Urinary bladder (tissue), 4 donors: ENCODE results near the gene NAV2. TPM values are rescaled to one million over a fixed set of nuclear protein-coding genes. Genes with fewer than 3 reads are reported as not detected.

Experiments
- DNase-seq: peaks from one replicate; pipeline ENCODE4 v3.0.0-alpha.2; 2015; ENCODE audit errors: extremely low spot score
- H3K27ac ChIP-seq: one replicate; pipeline ENCODE4 v1.5.1; 2013; ENCODE audit warnings: low read depth, mild to moderate bottlenecking, moderate library complexity
- H3K36me3 ChIP-seq: one replicate; pipeline ENCODE4 v1.6.1; 2013; ENCODE audit warnings: mild to moderate bottlenecking, moderate library complexity; ENCODE audit not compliant: insufficient read depth
- H3K4me1 ChIP-seq: one replicate; pipeline ENCODE4 v1.6.1; 2013; ENCODE audit warnings: mild to moderate bottlenecking, moderate library complexity; ENCODE audit not compliant: insufficient read depth
- H3K4me3 ChIP-seq: one replicate; pipeline ENCODE4 v1.5.1; 2013; ENCODE audit warnings: low read depth, low read length
- WGBS: extraction: QIAGEN DNeasy Blood & Tissue Kit; methylation state at CpG from one replicate; pipeline ENCODE4 v1.1.7; 2013; 5-methylcytosine and 5-hydroxymethylcytosine counted together
- polyA plus RNA-seq: library from polyadenylated mRNA; stranded (reverse); fragments of 200-250 nt; gene quantifications from one replicate; pipeline ENCODE4 v1.2.3, GENCODE V29; 2013
- total RNA-seq: library from RNA; depleted of rRNA; stranded (reverse); fragments of >200 nt; gene quantifications from one replicate; pipeline ENCODE4 v1.2.3, GENCODE V29; 2014
- donor health status: healthy with polysubstance abuse.
- donor health status: healthy.

NAV2 gene
- total and polyA plus RNA-seq, 2 donors, result 7.8 to 10.6 TPM

DNA sequence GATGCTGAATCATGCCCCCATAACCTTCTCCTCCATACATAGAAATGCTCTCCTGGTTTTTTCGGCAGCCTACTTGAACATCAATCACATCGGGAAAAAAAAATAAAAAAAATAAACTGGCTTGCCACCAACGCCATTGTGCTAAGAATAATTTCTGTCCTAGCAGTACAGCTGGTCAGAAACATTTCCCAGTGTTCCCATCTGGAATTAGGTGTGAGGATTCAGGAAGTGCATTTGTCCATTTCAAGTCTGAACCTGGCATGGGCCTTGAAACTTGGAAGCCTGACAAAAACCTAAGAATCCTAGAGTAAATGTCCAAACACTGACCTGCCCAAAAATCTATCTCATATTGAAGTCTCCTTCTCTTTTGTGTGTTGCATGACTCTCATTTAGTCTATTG is 16.6 kb upstream of the NAV2 start:
- WGBS, result 50% methylated on average over 3 of the region's 3 CpGs
- no peak overlapping the region for H3K4me3 ChIP-seq
- no peaks in the 10 kb centered on the region for H3K4me1 ChIP-seq
- H3K27ac ChIP-seq, result no peak overlapping the region
- no peaks in the 10 kb centered on the region for H3K36me3 ChIP-seq
- no peak for DNase-seq

- DNase-seq, result no peak
- Histone ChIP-seq H3K27ac (no peak overlapping the region), H3K4me3 (no peak overlapping the region), H3K36me3 (no peaks in the 10 kb centered on the region), H3K4me1 (no peaks in the 10 kb centered on the region)
- WGBS, result 98% methylated on average over 4 of the region's 4 CpGs
These were observed 15.7 kb upstream of the NAV2 start for GRCh38 chr11:19696904-19697303.

DNA sequence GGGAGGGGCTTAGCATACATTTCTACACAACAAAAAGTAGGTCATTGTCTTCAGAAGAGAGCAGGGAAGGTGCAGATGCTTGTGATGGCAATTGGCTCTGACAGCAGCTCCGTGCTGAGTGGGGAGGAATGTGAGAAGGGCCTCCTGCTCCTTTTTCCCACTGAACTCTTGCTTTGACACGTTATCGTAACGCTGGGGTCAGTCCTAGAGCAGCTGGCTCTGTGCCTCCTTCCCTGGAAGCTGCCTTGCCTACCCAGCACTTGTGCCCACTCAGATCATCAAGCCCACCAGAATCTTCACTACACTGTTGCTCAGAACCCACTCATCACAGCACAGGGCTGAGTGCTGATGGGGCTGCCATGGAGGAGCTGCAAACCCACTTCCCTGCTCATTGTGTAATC is 14.9 kb upstream of the NAV2 start:
- WGBS, result 51% methylated on average over 4 of the region's 4 CpGs
- H3K27ac ChIP-seq, result no peak overlapping the region

DNA sequence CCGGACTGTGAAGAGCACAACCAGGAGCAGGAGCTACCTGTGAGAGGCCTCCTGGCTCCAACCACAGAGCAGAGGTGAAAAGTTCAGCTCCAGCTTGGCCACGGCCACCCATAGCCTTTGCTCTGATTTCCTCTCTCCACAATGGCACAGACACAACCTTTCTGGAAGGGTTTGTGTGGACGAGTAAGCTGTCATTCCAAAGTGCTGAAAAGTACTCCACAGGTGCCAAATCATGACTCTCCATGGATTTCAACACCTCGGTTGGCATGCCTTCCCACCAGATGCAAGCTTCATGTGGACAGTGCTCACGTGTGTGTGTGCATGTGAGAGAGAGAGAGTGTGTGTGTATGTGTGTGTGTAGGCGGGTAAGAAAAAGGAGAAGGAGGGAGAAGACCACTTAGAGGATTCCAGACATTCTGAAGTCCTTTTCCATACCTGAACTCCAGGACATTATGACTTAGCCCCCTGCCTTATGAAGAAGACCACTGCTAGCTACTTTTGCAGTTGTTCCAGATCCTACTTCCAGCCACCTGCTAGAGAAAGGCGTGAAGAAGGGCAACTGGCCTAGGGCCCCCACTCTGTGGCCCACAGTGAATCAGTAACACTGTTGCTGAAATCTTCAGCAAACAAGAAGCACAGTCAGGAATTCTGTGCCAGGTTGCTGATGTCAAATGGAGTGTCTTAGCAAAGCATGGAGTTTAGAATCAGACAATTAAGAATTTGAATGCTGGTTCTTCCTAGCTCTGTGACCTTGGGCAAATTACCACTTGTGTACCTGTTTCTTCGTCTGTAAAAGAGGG is 13.9 kb upstream of the NAV2 start:
- Histone ChIP-seq H3K4me1 (no peaks in the 10 kb centered on the region), H3K4me3 (no peak overlapping the region), H3K36me3 (no peaks in the 10 kb centered on the region), H3K27ac (no peak overlapping the region)
- no peak for DNase-seq
- WGBS, result 69% methylated on average over 8 of the region's 8 CpGs

More for the DNA sequence above, 14.9 kb upstream of the NAV2 start:
- Histone ChIP-seq H3K36me3 (no peaks in the 10 kb centered on the region), H3K4me1 (no peaks in the 10 kb centered on the region), H3K4me3 (no peak overlapping the region)
- no peak for DNase-seq

- DNase-seq, result no peak
- no peak overlapping the region for H3K4me3 ChIP-seq
- no peaks in the 10 kb centered on the region for H3K4me1 ChIP-seq
- H3K36me3 ChIP-seq, result no peaks in the 10 kb centered on the region
- 40% methylated on average over 2 of the region's 2 CpGs for WGBS
- H3K27ac ChIP-seq, result peak overlapping the region; percentile 64
These were observed 11.2 kb upstream of the NAV2 start for GRCh38 chr11:19701421-19701820.

DNA sequence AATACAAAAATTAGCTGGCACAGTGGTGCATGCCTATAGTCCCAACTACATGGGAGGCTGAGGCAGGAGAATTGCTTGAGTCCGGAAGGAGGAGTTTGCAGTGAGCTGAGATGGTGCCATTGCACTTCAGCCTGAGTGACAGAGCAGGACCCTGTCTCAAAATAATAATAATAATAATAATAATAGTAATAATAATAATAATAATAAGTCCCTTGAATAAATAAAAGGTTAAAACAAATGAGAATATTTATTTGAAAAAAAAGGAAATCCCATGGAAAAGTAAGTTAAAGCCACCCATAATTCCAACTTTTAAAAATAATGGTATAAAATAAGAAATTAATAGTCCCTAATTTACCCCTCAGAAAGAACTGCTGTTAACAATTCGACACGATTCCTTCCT is 10.0 kb upstream of the NAV2 start:
- 97% methylated on average over 3 of the region's 3 CpGs for WGBS
- DNase-seq, result no peak
- Histone ChIP-seq H3K27ac (no peak overlapping the region), H3K4me1 (no peaks in the 10 kb centered on the region), H3K36me3 (no peaks in the 10 kb centered on the region), H3K4me3 (no peak overlapping the region)

DNA sequence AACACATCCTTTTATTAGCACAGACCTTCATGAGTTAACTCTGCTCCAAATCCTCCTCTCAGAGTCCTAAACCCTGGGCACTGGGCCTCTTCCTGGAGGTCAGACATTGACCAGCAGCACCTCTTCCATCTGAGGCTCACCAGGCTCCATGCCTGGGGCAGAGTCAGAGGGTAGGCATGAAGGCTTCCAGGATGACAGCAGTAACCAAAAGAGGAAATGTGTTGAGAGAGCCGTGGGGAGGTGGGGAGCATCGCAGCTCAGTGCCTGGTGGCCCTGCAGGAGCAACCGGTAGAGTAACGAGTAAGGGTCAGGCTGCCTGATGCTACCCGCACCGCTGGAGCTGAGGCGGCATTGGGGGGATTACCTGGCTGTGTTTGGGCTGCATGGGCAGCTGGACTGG is 9.4 kb upstream of the NAV2 start:
- Histone ChIP-seq H3K36me3 (no peaks in the 10 kb centered on the region), H3K4me3 (no peak overlapping the region), H3K4me1 (no peaks in the 10 kb centered on the region), H3K27ac (no peak overlapping the region)
- DNase-seq, result no peak
- WGBS, result 56% methylated on average over 7 of the region's 7 CpGs

- Histone ChIP-seq H3K27ac (no peak overlapping the region), H3K4me3 (no peak overlapping the region), H3K36me3 (no peaks in the 10 kb centered on the region), H3K4me1 (no peaks in the 10 kb centered on the region)
- 72% methylated on average over 1 of the region's 1 CpG for WGBS
- DNase-seq, result no peak
These were observed 8.4 kb upstream of the NAV2 start for GRCh38 chr11:19704213-19704612.

DNA sequence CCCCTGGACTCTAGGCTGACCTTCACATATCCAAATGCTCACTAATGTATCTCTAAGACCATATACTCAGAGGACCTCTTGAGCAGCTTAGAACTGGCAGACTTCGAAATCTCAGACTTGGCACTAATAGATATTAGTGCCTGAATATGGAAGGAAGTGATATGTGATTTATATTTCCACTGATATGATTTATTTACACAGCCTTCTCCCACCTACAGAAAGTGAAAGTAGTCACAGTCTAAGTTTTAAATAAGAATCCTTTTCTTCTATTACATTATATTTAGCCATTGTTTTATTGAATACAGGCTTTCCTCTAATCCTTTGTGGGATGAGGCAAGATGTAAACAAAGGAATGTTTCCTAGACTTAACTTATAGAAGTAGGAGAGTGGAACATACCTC is 6.7 kb upstream of the NAV2 start:
- no peaks in the 10 kb centered on the region for H3K36me3 ChIP-seq
- no peak overlapping the region for H3K27ac ChIP-seq
- 37% methylated on average over 1 of the region's 1 CpG for WGBS
- DNase-seq, result no peak
- no peaks in the 10 kb centered on the region for H3K4me1 ChIP-seq
- H3K4me3 ChIP-seq, result no peak overlapping the region

GRCh38 chr11:19711911-19712280 is 741 bp upstream of the NAV2 start:
- H3K4me1 ChIP-seq, result no peaks in the 10 kb centered on the region
- peak overlapping the region; percentile 55 for H3K27ac ChIP-seq
- H3K4me3 ChIP-seq, result peak overlapping the region; percentile 53
- 5% methylated on average over 16 of the region's 16 CpGs for WGBS
- peak; percentile 33 for DNase-seq
- no peaks in the 10 kb centered on the region for H3K36me3 ChIP-seq

DNA sequence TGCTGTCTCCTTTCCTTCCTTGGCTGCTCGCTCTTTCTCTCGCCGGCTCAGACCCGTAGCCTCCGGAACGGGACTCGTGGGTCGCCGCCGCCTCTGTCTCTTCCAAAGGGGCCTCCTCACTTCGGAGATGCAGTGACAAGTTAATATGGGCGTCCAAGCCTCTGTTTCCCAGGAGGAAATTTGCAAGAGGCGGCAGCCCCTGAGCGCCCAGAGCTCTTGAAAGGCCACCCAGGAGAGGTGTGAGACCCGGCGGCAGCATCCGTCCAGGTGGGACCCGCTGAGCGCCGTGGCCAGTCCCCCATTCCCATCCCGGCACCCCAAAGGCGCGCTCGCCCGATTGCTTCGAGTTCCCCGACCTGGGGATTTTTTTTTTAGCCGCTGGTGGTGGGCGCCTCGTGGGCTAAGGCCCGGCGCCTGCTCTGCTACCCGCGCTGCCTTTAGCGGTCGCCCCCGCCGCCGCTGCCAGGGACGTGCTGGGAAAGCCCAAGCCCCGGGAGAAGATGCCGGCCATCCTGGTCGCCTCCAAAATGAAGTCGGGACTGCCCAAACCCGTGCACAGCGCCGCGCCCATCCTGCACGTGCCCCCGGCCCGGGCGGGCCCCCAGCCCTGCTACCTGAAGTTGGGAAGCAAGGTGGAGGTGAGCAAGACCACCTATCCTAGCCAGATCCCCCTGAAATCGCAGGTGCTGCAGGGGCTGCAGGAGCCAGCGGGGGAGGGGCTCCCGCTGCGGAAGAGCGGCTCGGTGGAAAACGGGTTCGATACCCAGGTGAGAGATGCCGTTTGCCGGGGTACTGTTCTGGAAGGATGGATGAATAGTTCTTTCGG is 772 bp downstream of the NAV2 start:
- Histone ChIP-seq H3K36me3 (no peaks in the 10 kb centered on the region), H3K4me1 (no peaks in the 10 kb centered on the region), H3K27ac (no peak overlapping the region), H3K4me3 (peak overlapping the region; percentile 53)
- DNase-seq, result no peak
- under 1% methylated on average over 63 of the region's 63 CpGs for WGBS

GRCh38 chr11:19714022-19714386 is 1.4 kb downstream of the NAV2 start:
- WGBS, result under 1% methylated on average over 17 of the region's 17 CpGs
- Histone ChIP-seq H3K27ac (no peak overlapping the region), H3K4me3 (peak overlapping the region; percentile 53), H3K36me3 (no peaks in the 10 kb centered on the region), H3K4me1 (no peaks in the 10 kb centered on the region)
- DNase-seq, result no peak

GRCh38 chr11:19714387-19715363 is 2.0 kb downstream of the NAV2 start:
- no peaks in the 10 kb centered on the region for H3K36me3 ChIP-seq
- no peaks in the 10 kb centered on the region for H3K4me1 ChIP-seq
- peak overlapping the region; percentile 53 for H3K4me3 ChIP-seq
- WGBS, result 12% methylated on average over 25 of the region's 25 CpGs
- no peak for DNase-seq
- H3K27ac ChIP-seq, result no peak overlapping the region
